Measurements from ENCODE around the gene CGA. TPM values are rescaled to one million over a fixed set of nuclear protein-coding genes. Genes with fewer than 3 reads are reported as not detected.

CGA gene
- total and polyA plus RNA-seq, 4 donors: 0.59 to 10.0 (median 1.9) TPM; not detected in 1

GRCh38 chr6:87093651-87094050 lies 1.3 kb downstream of the CGA start:
- no peak overlapping the region for H3K27ac ChIP-seq (ENCODE audit: low read depth, low read length)
- DNase-seq (ENCODE audit: low read depth in 4 of 6, low spot score in 6 of 6): no peak
- no peaks in the 10 kb centered on the region for H3K27me3 ChIP-seq (ENCODE audit: control insufficient read depth, insufficient read depth, low read length)
- no peak overlapping the region for H3K4me3 ChIP-seq (ENCODE audit: low read depth, low read length)
- no peaks in the 10 kb centered on the region for H3K36me3 ChIP-seq (ENCODE audit: control insufficient read depth, insufficient read depth, low read length)
- H3K4me1 ChIP-seq (ENCODE audit: control insufficient read depth, insufficient read depth, low read length): no peaks in the 10 kb centered on the region
- H3K9me3 ChIP-seq (ENCODE audit: control insufficient read depth, insufficient read depth, low read length): no peaks in the 10 kb centered on the region
- WGBS (ENCODE audit: insufficient coverage): no CpG with 5 or more reads among the region's 2 CpGs

- Histone ChIP-seq H3K4me3 (ENCODE audit: low read depth, low read length) (no peak overlapping the region), H3K27ac (ENCODE audit: low read depth, low read length) (no peak overlapping the region), H3K4me1 (ENCODE audit: control insufficient read depth, insufficient read depth, low read length) (no peaks in the 10 kb centered on the region), H3K9me3 (ENCODE audit: control insufficient read depth, insufficient read depth, low read length) (no peaks in the 10 kb centered on the region), H3K36me3 (ENCODE audit: control insufficient read depth, insufficient read depth, low read length) (no peaks in the 10 kb centered on the region), H3K27me3 (ENCODE audit: control insufficient read depth, insufficient read depth, low read length) (no peaks in the 10 kb centered on the region)
- DNase-seq (ENCODE audit: low read depth in 4 of 6, low spot score in 6 of 6): no peak
Measured at GRCh38 chr6:87093199-87093598, 1.7 kb downstream of the CGA start.

- H3K36me3 ChIP-seq (ENCODE audit: control insufficient read depth, insufficient read depth, low read length): no peaks in the 10 kb centered on the region
- no peak overlapping the region for H3K4me3 ChIP-seq (ENCODE audit: low read depth, low read length)
- no peak overlapping the region for H3K27ac ChIP-seq (ENCODE audit: low read depth, low read length)
- DNase-seq (ENCODE audit: low read depth in 4 of 6, low spot score in 6 of 6): no peak
- H3K9me3 ChIP-seq (ENCODE audit: control insufficient read depth, insufficient read depth, low read length): no peaks in the 10 kb centered on the region
- H3K27me3 ChIP-seq (ENCODE audit: control insufficient read depth, insufficient read depth, low read length): no peaks in the 10 kb centered on the region
- WGBS (ENCODE audit: insufficient coverage): 41% methylated on average over 2 of the region's 3 CpGs
- no peaks in the 10 kb centered on the region for H3K4me1 ChIP-seq (ENCODE audit: control insufficient read depth, insufficient read depth, low read length)
Measured at GRCh38 chr6:87092435-87092834, 2.5 kb downstream of the CGA start.

DNA sequence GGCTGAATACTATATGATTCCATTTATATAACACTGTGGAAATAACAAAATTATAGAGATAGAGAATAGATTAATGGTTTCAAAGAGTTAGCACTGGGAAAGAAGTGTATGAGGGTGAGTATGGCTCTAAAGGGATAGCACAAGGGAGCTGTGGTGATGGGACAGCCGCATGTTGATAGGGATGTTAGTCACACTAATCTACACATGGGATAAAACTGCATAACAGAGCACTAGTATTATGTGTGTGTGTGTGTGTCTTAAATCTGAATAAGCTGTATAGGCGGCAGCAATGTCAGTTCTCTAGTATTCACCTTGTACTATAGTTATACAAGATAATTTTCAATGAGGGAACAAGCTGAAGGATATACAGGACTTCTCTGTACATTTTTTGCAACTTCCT lies 5.8 kb downstream of the CGA start:
- no peak overlapping the region for H3K4me3 ChIP-seq (ENCODE audit: low read depth, low read length)
- DNase-seq (ENCODE audit: low read depth in 4 of 6, low spot score in 6 of 6): no peak
- H3K4me1 ChIP-seq (ENCODE audit: control insufficient read depth, insufficient read depth, low read length): no peaks in the 10 kb centered on the region
- no peaks in the 10 kb centered on the region for H3K36me3 ChIP-seq (ENCODE audit: control insufficient read depth, insufficient read depth, low read length)
- H3K27me3 ChIP-seq (ENCODE audit: control insufficient read depth, insufficient read depth, low read length): no peaks in the 10 kb centered on the region
- no peaks in the 10 kb centered on the region for H3K9me3 ChIP-seq (ENCODE audit: control insufficient read depth, insufficient read depth, low read length)
- no CpG with 5 or more reads among the region's 2 CpGs for WGBS (ENCODE audit: insufficient coverage)
- H3K27ac ChIP-seq (ENCODE audit: low read depth, low read length): no peak overlapping the region

GRCh38 chr6:87088076-87088475 lies 6.8 kb downstream of the CGA start:
- Histone ChIP-seq H3K36me3 (ENCODE audit: control insufficient read depth, insufficient read depth, low read length) (no peaks in the 10 kb centered on the region), H3K4me1 (ENCODE audit: control insufficient read depth, insufficient read depth, low read length) (no peaks in the 10 kb centered on the region)
- WGBS (ENCODE audit: insufficient coverage): 100% methylated on average over 2 of the region's 4 CpGs

GRCh38 chr6:87082160-87082721 lies 12.7 kb downstream of the CGA start:
- no peaks in the 10 kb centered on the region for H3K4me1 ChIP-seq (ENCODE audit: control insufficient read depth, insufficient read depth, low read length)
- no peaks in the 10 kb centered on the region for H3K9me3 ChIP-seq (ENCODE audit: control insufficient read depth, insufficient read depth, low read length)
- no peak overlapping the region for H3K27ac ChIP-seq (ENCODE audit: low read depth, low read length)
- no peak overlapping the region for H3K4me3 ChIP-seq (ENCODE audit: low read depth, low read length)
- H3K27me3 ChIP-seq (ENCODE audit: control insufficient read depth, insufficient read depth, low read length): no peaks in the 10 kb centered on the region
- DNase-seq (ENCODE audit: low read depth in 4 of 6, low spot score in 6 of 6): no peak
- H3K36me3 ChIP-seq (ENCODE audit: control insufficient read depth, insufficient read depth, low read length): no peaks in the 10 kb centered on the region
- WGBS (ENCODE audit: insufficient coverage): no CpG with 5 or more reads among the region's 2 CpGs

More at GRCh38 chr6:87088076-87088475, 6.8 kb downstream of the CGA start:
- no peak overlapping the region for H3K4me3 ChIP-seq (ENCODE audit: low read depth, low read length)
- H3K9me3 ChIP-seq (ENCODE audit: control insufficient read depth, insufficient read depth, low read length): no peaks in the 10 kb centered on the region
- no peaks in the 10 kb centered on the region for H3K27me3 ChIP-seq (ENCODE audit: control insufficient read depth, insufficient read depth, low read length)
- H3K27ac ChIP-seq (ENCODE audit: low read depth, low read length): no peak overlapping the region
- no peak for DNase-seq (ENCODE audit: low read depth in 4 of 6, low spot score in 6 of 6)

DNA sequence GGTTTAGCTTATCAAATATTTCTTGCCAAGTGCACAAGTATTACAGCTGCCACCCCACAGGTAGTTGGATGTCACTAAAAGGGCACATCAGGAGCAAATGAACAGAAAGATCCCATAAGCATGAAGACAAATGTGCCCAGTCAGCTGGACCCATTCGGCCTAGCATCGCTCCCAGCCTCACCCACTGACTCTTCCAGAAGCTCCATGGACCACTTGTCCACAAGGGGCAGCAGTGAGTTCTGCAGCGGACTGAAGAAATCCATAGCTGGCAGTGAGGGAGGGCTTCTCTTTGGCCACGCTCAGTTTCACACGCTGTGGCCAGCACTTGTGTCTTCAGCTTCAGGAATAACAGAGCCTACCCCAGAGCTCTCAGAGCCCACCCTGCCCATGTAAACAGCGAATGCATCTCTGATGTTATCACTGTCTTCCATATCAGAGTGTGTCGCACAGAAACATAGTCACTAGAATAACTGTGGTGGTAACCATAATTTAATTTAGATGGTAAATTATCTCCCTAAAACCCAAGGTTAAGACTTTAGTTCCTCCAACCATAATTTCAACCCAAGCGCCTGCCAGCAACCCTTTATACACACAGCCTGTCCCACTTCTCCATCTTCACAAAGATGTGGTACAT lies 15.8 kb downstream of the CGA start:
- 30% methylated on average over 6 of the region's 8 CpGs for WGBS (ENCODE audit: insufficient coverage)
- Histone ChIP-seq H3K4me3 (ENCODE audit: low read depth, low read length) (no peak overlapping the region), H3K27me3 (ENCODE audit: control insufficient read depth, insufficient read depth, low read length) (no peaks in the 10 kb centered on the region), H3K27ac (ENCODE audit: low read depth, low read length) (no peak overlapping the region), H3K36me3 (ENCODE audit: control insufficient read depth, insufficient read depth, low read length) (no peaks in the 10 kb centered on the region), H3K9me3 (ENCODE audit: control insufficient read depth, insufficient read depth, low read length) (no peaks in the 10 kb centered on the region), H3K4me1 (ENCODE audit: control insufficient read depth, insufficient read depth, low read length) (no peaks in the 10 kb centered on the region)
- DNase-seq (ENCODE audit: low read depth in 4 of 6, low spot score in 6 of 6): peak in 5 of 6 donors; percentile 21 to 82 (median 45)

- H3K27me3 ChIP-seq (ENCODE audit: control insufficient read depth, insufficient read depth, low read length): no peaks in the 10 kb centered on the region
- no peaks in the 10 kb centered on the region for H3K4me1 ChIP-seq (ENCODE audit: control insufficient read depth, insufficient read depth, low read length)
- no peak overlapping the region for H3K4me3 ChIP-seq (ENCODE audit: low read depth, low read length)
- H3K27ac ChIP-seq (ENCODE audit: low read depth, low read length): no peak overlapping the region
- H3K36me3 ChIP-seq (ENCODE audit: control insufficient read depth, insufficient read depth, low read length): no peaks in the 10 kb centered on the region
- no peaks in the 10 kb centered on the region for H3K9me3 ChIP-seq (ENCODE audit: control insufficient read depth, insufficient read depth, low read length)
- DNase-seq (ENCODE audit: low read depth in 4 of 6, low spot score in 6 of 6): no peak
- 100% methylated on average over 2 of the region's 2 CpGs for WGBS (ENCODE audit: insufficient coverage)
Measured at GRCh38 chr6:87075168-87075567, 19.7 kb downstream of the CGA start.

DNA sequence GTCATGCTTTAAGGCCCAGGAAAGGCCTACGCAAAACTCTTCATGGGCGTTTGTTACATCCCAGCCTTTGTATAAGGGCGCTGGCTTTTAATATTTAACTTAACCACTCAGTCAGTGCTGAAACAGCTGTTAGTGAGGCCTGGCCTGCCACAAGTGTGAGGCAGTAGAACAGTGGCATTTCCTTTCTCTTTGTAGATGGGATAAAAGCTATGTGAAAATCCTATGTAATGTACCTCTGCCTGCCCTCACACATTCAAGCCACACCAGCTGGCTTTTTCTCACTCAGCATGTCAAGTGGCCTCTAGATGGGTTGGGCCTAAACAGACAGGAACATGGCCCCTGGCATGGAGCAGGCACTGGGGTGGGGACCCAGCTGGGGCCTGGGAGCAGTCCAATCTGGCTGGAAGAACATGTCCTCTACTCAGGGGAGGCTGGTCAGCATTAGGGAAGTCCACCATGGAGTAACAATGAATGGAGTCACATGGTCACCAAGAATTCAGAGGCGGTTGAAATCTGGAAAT lies 20.7 kb downstream of the CGA start:
- H3K36me3 ChIP-seq (ENCODE audit: control insufficient read depth, insufficient read depth, low read length): no peaks in the 10 kb centered on the region
- H3K27ac ChIP-seq (ENCODE audit: low read depth, low read length): no peak overlapping the region
- no peak overlapping the region for H3K4me3 ChIP-seq (ENCODE audit: low read depth, low read length)
- no CpG with 5 or more reads among the region's 4 CpGs for WGBS (ENCODE audit: insufficient coverage)
- peak in 1 of 6 donors; percentile 5 for DNase-seq (ENCODE audit: low read depth in 4 of 6, low spot score in 6 of 6)
- no peaks in the 10 kb centered on the region for H3K4me1 ChIP-seq (ENCODE audit: control insufficient read depth, insufficient read depth, low read length)
- no peaks in the 10 kb centered on the region for H3K27me3 ChIP-seq (ENCODE audit: control insufficient read depth, insufficient read depth, low read length)
- H3K9me3 ChIP-seq (ENCODE audit: control insufficient read depth, insufficient read depth, low read length): no peaks in the 10 kb centered on the region

- H3K27ac ChIP-seq (ENCODE audit: low read depth, low read length): no peak overlapping the region
- no peaks in the 10 kb centered on the region for H3K27me3 ChIP-seq (ENCODE audit: control insufficient read depth, insufficient read depth, low read length)
- no peak for DNase-seq (ENCODE audit: low read depth in 4 of 6, low spot score in 6 of 6)
- no peaks in the 10 kb centered on the region for H3K9me3 ChIP-seq (ENCODE audit: control insufficient read depth, insufficient read depth, low read length)
- 73% methylated on average over 2 of the region's 3 CpGs for WGBS (ENCODE audit: insufficient coverage)
- H3K36me3 ChIP-seq (ENCODE audit: control insufficient read depth, insufficient read depth, low read length): no peaks in the 10 kb centered on the region
- H3K4me1 ChIP-seq (ENCODE audit: control insufficient read depth, insufficient read depth, low read length): peaks cover 3% of the 10 kb centered on the region
- H3K4me3 ChIP-seq (ENCODE audit: low read depth, low read length): no peak overlapping the region
Measured at GRCh38 chr6:87071683-87072082, 23.2 kb downstream of the CGA start.

Data from spinal cord (tissue), 10 donors.